Dermis microvascular lymphatic vessel endothelial cell (primary cell): ENCODE data around the gene NOS1AP. TPM values are rescaled to one million over a fixed set of nuclear protein-coding genes. Genes with fewer than 3 reads are reported as not detected.
"Not testable (repeated sequence)": the region's sequence is repeated elsewhere in the genome, so short reads cannot be mapped to it uniquely, and the experiment has no call there.

Experiments
- DNase-seq, 2 donors: peaks; one replicate each; pipeline versions ENCODE4 v3.0.0 to v3.0.0-alpha.2; 2010; ENCODE audit warnings: low read depth in 2 of 2
- total RNA-seq: library from RNA; depleted of rRNA; stranded (reverse); fragments of >200 nt; gene quantifications from 2 replicates; pipeline ENCODE4 v1.2.1, GENCODE V29; 2014

NOS1AP gene
- total RNA-seq, 1 donor from 2014 or later: 0.13 TPM

- no peak for DNase-seq
These were observed 122.2 kb downstream of the NOS1AP start for GRCh38 chr1:162191396-162192305.

GRCh38 chr1:162192306-162192678 lies 122.8 kb downstream of the NOS1AP start:
- DNase-seq: no peak

- no peak for DNase-seq
These were observed 123.3 kb downstream of the NOS1AP start for GRCh38 chr1:162192763-162193162.

GRCh38 chr1:162193221-162193620 lies 123.7 kb downstream of the NOS1AP start:
- DNase-seq: no peak

GRCh38 chr1:162193815-162194214 lies 124.3 kb downstream of the NOS1AP start:
- no peak for DNase-seq

GRCh38 chr1:162195567-162195966 lies 126.1 kb downstream of the NOS1AP start:
- no peak for DNase-seq

- DNase-seq: no peak
These were observed 126.9 kb downstream of the NOS1AP start for GRCh38 chr1:162196387-162196786.

GRCh38 chr1:162197041-162197531 lies 127.6 kb downstream of the NOS1AP start:
- DNase-seq: no peak

GRCh38 chr1:162197615-162198421 lies 128.3 kb downstream of the NOS1AP start:
- DNase-seq: no peak

- no peak for DNase-seq
These were observed 130.8 kb downstream of the NOS1AP start for GRCh38 chr1:162200096-162200847.

GRCh38 chr1:162201062-162201461 lies 131.6 kb downstream of the NOS1AP start:
- DNase-seq: not testable (repeated sequence)

GRCh38 chr1:162204129-162204822 lies 134.8 kb downstream of the NOS1AP start:
- DNase-seq: no peak

GRCh38 chr1:162204823-162205155 lies 135.3 kb downstream of the NOS1AP start:
- DNase-seq: no peak

GRCh38 chr1:162206300-162206699 lies 136.8 kb downstream of the NOS1AP start:
- DNase-seq: no peak

GRCh38 chr1:162206749-162207635 lies 137.5 kb downstream of the NOS1AP start:
- DNase-seq: no peak

- no peak for DNase-seq
These were observed 138.4 kb downstream of the NOS1AP start for GRCh38 chr1:162207862-162208261.

GRCh38 chr1:162210196-162210595 lies 140.7 kb downstream of the NOS1AP start:
- no peak for DNase-seq

- DNase-seq: no peak
These were observed 143.2 kb downstream of the NOS1AP start for GRCh38 chr1:162212713-162213112.

GRCh38 chr1:162213281-162213912 lies 143.9 kb downstream of the NOS1AP start:
- DNase-seq: peak in 1 of 2 donors; percentile 34

GRCh38 chr1:162214202-162214601 lies 144.7 kb downstream of the NOS1AP start:
- no peak for DNase-seq
